IPS-NIHi11 (cell line): ENCODE measurements around the gene MOK.

Experiments
- DNase-seq: peaks from one replicate; pipeline ENCODE4 v3.0.0; 2012; ENCODE audit warnings: mixed read lengths, low spot score

Gene MOK

DNA sequence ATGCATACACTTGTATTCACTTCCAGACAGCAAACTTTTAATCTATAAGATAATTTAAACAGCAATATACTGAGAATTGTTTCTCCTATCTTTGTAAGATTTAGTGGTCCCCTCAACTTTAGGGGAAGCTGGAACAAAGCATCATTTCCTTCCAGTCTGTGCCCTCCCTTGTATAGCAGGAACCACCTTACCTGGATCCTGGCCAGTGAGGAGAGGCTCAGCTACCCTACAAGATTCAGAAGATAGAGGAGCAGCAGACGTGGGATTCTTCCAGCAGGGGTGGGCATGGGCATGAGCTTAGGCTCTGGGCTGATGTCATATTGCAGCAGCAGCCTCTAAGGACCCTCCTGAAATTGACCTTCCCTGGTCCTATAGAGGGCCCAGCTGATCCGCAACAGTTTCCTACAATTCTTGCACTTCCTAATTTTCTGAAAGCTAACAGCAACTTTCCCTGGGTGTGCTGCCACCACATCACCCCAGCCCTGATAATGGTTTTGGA is 21.3 kb downstream of the MOK start:
- DNase-seq = no peak

GRCh38 chr14:102282751-102283465 is 22.1 kb downstream of the MOK start:
- DNase-seq = no peak

- DNase-seq = no peak
These were observed 24.5 kb downstream of the MOK start for GRCh38 chr14:102280376-102280962.

- DNase-seq = no peak
These were observed 25.1 kb downstream of the MOK start for GRCh38 chr14:102279688-102280348.

GRCh38 chr14:102279282-102279681 is 25.7 kb downstream of the MOK start:
- DNase-seq = no peak

GRCh38 chr14:102278631-102278935 is 26.4 kb downstream of the MOK start:
- DNase-seq = no peak

DNA sequence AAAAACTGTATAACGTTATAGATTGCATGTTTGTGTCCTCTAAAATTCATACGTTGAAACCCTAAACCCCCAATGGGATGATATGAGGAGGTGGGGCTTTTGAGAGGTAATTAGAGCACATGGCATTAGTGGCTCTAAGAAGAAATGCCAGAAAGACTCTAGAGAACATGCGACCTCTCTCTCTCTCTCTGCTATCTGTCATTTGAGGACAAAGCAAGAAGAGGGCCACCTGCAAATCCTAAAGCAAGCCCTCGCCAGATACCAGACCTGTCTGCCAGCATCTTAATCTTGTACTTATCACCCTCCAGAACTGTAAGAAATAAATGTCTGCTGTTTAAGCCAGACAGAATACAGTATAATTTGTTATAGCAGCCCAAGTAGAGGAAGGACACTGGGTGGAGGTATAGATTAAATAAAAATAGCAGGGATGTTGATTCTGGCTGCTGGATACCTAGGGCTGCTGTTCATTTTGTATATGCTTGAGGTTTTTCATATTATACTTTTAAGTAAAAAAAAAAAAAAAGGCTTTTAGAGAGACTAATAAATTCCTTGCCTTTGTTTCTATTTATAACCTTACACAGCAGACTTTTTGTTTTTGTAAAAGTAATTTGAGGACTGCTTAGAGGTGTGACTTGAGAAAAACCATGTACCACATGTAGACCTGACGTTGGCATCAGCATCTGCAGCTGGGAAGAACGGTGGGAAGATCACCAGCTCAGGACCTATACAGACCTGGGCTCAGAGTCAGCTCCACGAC is 26.9 kb downstream of the MOK start:
- DNase-seq = no peak

GRCh38 chr14:102275866-102276265 is 29.1 kb downstream of the MOK start:
- no peak for DNase-seq

DNA sequence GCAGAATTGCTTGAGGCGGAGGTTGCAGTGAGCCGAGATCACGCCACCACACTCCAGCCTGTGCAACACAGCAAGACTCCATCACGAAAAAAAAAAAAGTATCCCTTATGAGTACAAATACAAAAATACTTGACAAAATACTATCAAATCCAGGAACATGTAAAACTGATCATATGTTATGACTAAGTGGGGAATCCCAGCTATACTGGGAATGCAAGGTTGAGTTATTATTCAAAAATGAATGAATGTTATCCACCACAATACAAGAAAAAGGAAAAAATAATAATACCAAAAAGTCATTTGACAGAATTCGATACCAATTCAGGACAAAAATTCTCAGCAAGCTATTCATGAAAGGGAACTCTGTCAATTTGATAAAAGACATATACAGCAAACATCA is 32.6 kb downstream of the MOK start:
- no peak for DNase-seq

DNA sequence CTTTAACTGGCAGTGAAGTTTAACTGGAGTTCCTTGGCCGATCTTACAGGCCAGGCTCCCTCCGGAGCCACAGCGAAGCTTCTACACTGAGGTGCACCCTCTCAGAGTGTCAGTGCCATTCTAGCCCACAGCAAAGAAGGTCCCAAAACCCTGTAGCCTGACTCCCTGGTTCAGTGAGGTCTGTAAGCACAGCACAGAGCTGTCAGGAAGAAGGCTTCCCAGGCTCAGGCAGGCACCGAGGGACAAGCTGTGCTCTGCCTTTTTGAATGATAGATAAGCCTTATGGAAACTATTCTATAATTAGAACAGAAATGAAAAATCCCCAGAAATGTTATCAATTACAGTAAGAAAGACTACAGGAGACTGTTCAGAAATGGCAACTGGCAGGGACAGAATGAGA is 40.2 kb downstream of the MOK start:
- DNase-seq = no peak

- no peak for DNase-seq
These were observed 40.6 kb downstream of the MOK start for GRCh38 chr14:102264355-102264754.

DNA sequence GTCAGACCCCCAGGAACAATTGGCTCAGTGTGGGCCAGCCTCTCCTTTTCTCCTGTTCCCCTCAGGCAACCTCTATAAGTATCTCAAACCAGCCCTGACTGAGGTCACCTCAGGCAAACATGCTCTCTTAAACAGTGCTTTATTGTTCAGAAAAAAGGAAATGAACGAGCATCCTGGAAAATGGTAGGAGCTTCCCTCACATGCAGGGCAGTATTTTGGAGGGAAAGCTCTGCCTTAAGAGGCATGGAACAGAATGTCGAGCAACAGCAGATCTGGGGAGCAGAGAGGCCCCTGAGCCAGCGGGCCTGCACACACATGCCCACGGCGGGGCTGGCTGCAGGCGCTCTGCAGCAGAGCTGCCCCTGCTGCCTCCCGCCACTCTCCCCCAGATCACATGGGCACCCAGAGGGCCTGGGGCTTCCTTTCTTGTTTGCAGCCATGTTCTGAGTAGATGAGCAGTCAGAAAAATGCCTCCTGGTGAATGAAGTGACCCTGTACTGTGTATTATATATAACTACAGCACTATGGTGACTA is 42.0 kb downstream of the MOK start:
- peak; percentile 55 for DNase-seq

GRCh38 chr14:102258136-102258535 is 46.8 kb downstream of the MOK start:
- no peak for DNase-seq

DNA sequence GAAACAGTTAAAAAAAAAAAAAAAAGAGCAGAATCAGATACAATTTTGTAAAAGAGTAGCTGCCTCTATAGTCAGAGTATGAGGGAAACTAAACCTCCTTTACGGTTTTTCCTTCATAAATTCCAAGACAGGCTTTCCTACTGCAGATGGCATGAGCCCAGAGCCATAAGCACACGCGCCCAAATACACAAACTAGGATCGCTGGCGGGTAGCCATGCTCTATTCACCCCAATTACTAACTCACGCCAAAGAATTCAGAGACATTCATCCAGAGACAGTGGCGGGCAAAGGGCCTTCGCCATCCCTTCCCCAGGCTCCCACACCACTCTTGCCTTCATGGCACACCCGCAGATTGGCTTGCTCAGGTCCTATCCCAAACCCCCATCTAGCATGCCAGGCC is 48.2 kb downstream of the MOK start:
- no peak for DNase-seq

DNA sequence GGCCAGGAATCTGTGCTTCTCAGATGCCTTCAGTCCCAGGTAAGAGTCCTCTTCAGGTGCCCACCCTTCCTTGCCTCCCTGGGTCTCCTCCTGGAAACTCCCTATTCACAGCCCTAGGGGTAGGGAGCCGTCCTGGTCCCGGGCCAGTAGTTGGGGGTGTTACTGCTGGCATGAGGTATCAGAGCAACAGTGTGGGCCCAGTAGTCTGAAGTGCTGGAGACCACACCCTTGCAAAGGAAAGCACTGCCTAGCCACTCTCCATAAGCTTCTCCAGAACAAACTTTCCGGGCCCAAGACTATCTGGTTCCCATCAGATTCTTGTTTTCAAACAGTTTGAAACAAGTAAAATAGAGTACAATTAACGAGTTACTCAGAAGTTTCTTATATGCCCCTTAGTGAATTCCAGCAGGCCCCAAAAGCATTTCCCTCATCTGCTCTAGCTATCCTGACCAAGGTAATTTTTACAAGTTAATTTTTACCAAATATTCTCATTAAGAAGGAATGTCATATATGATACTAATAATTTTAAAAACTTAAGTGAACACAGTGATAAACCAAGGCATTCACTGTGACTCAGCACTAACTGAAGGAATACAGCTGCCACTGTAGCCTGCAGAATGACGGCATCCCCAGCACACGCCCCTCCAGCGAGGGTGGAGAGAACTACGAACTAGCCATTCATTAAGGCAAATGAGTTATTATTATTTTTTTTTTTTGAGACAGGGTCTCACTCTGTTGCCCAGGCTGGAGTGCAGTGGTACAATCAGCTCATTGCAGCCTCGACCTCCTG is 49.4 kb downstream of the MOK start:
- no peak for DNase-seq

GRCh38 chr14:102252834-102253801 is 51.8 kb downstream of the MOK start:
- DNase-seq = no peak

- no peak for DNase-seq
These were observed 53.8 kb downstream of the MOK start for GRCh38 chr14:102251161-102251560.

GRCh38 chr14:102250636-102251035 is 54.3 kb downstream of the MOK start:
- DNase-seq = no peak

DNA sequence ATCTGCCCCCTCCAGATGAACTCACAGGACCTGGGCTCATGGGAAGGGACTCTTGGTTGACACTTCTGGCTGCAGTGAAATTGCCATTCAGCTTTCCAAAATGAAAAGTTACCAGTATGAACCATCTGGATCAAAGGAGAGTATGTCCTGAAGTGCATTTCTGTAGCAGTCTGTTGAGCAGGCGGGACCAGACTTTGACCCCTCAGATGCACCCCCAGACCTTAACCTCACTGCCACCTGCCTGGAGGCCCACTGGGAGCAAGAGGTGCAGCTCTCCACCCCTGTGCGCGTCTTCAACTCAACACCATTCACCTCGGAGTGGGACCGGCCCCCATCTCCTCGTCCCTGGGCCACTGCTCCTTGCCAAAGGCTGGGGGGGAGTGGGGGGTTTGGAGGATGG is 55.0 kb downstream of the MOK start:
- DNase-seq = no peak

GRCh38 chr14:102249041-102249440 is 55.9 kb downstream of the MOK start:
- DNase-seq = no peak

- DNase-seq = no peak
These were observed 56.8 kb downstream of the MOK start for GRCh38 chr14:102248121-102248520.
